ENCODE measurements around the gene KDM4B. TPM values are rescaled to one million over a fixed set of nuclear protein-coding genes. Genes with fewer than 3 reads are reported as not detected.

KDM4B gene
- total and polyA plus RNA-seq, 4 donors: 16.6 to 43.6 (median 28.0) TPM

DNA sequence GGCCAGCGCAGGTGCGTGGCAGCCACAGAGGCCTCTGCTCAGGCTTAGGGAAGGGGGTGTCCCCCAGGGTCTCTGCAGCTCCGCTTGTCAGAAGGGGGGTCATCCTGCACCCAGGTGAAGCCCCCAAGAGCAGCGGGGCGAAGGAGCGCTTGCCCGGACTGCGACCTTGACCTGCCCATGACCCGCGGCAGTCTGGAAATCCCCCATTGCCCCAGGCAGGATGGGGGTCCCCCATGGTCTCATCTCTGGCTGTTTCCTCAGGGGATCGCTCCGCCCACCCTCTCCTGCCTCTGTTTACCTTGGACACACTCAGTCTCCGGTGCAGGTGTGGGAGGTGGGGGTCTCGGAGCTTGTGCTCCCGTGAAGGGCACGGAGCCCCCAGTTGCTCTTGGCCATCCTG lies 82.7 kb downstream of the KDM4B start:
- Histone ChIP-seq H3K27me3 (ENCODE audit: control insufficient read depth, insufficient read depth, low read length) (no peaks in the 10 kb centered on the region), H3K36me3 (ENCODE audit: control insufficient read depth, insufficient read depth, low read length) (peaks cover 87% of the 10 kb centered on the region), H3K4me1 (ENCODE audit: control insufficient read depth, insufficient read depth, low read length) (peaks cover 83% of the 10 kb centered on the region), H3K27ac (ENCODE audit: low read depth, low read length) (no peak overlapping the region), H3K9me3 (ENCODE audit: control insufficient read depth, insufficient read depth, low read length) (no peaks in the 10 kb centered on the region), H3K4me3 (ENCODE audit: low read depth, low read length) (no peak overlapping the region)
- 90% methylated on average over 10 of the region's 16 CpGs for WGBS (ENCODE audit: insufficient coverage)
- no peak for DNase-seq (ENCODE audit: low read depth in 4 of 6, low spot score in 6 of 6)

DNA sequence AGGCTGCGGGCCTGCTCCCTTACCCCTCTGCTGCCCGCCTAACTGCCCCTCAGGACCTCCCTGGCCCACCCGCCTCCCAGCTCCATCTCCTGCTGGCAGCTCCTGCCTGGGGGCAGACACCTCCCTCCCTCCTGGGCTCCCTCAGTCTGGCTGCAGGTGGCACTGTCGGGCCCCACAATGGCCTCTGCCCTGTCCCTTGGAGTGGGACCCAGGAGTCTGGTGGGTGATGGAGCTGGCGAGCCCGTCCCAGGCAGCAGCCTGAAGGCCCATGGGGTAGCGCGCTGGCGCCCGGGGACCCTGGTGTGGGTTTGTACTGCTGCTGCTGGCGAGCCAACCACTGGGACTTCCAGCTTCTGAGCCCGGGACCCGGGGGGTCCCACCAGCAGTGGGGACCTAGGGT lies 83.6 kb downstream of the KDM4B start:
- Histone ChIP-seq H3K9me3 (ENCODE audit: control insufficient read depth, insufficient read depth, low read length) (no peaks in the 10 kb centered on the region), H3K27me3 (ENCODE audit: control insufficient read depth, insufficient read depth, low read length) (no peaks in the 10 kb centered on the region), H3K4me1 (ENCODE audit: control insufficient read depth, insufficient read depth, low read length) (peaks cover 79% of the 10 kb centered on the region), H3K27ac (ENCODE audit: low read depth, low read length) (no peak overlapping the region), H3K4me3 (ENCODE audit: low read depth, low read length) (no peak overlapping the region), H3K36me3 (ENCODE audit: control insufficient read depth, insufficient read depth, low read length) (peaks cover 85% of the 10 kb centered on the region)
- WGBS (ENCODE audit: insufficient coverage): 92% methylated on average over 12 of the region's 13 CpGs
- no peak for DNase-seq (ENCODE audit: low read depth in 4 of 6, low spot score in 6 of 6)

DNA sequence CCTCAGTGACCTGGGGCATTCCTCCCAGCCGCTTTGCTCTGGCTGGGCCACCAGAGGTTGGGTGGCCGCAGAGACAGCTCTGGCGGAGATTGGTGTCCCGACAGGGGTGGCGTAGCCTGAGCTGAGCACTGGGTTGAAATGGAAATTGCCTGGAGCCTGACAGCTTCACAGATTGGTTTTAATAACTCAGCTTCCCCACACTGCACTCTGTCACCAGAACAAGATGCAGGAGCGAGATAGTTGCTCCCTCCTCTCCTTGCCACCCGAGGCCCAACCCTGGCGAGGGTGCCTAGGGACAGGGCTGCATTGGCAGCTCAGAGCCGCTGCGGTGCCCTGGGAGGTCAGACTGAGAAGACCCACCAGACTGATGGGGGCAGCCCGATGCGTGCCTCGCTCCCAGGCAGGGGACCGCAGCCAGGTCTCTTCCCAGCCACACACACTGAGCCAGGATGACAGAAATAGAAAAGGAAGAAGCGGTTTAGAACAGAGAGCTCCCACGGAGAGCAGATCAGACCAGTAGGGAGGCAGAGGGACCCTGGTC lies 84.1 kb downstream of the KDM4B start:
- 83% methylated on average over 9 of the region's 16 CpGs for WGBS (ENCODE audit: insufficient coverage)
- Histone ChIP-seq H3K27me3 (ENCODE audit: control insufficient read depth, insufficient read depth, low read length) (no peaks in the 10 kb centered on the region), H3K27ac (ENCODE audit: low read depth, low read length) (no peak overlapping the region), H3K4me1 (ENCODE audit: control insufficient read depth, insufficient read depth, low read length) (peaks cover 79% of the 10 kb centered on the region), H3K36me3 (ENCODE audit: control insufficient read depth, insufficient read depth, low read length) (peaks cover 85% of the 10 kb centered on the region), H3K4me3 (ENCODE audit: low read depth, low read length) (no peak overlapping the region), H3K9me3 (ENCODE audit: control insufficient read depth, insufficient read depth, low read length) (no peaks in the 10 kb centered on the region)
- DNase-seq (ENCODE audit: low read depth in 4 of 6, low spot score in 6 of 6): no peak

DNA sequence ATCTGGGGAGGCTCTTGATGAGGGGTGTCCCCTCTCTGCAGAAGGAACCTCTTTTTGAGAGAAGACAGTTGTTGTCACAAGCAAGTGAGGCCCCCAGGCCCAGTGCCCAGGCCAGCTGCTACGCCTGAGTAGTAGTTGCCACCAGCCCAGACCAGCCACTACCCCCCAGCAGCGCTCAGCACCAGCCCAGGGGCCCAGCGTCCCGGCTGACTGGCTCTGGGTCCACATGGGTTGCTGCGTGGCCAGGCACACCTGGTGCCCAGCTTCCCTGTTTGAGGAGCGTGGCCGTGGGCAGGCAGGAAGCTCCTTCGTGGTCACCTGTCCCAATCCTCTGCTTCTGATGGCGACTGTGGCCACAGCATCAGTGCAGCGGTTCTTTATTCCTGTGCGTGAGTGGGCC lies 84.7 kb downstream of the KDM4B start:
- no peak overlapping the region for H3K27ac ChIP-seq (ENCODE audit: low read depth, low read length)
- H3K4me1 ChIP-seq (ENCODE audit: control insufficient read depth, insufficient read depth, low read length): peaks cover 79% of the 10 kb centered on the region
- no peak for DNase-seq (ENCODE audit: low read depth in 4 of 6, low spot score in 6 of 6)
- no peak overlapping the region for H3K4me3 ChIP-seq (ENCODE audit: low read depth, low read length)
- peaks cover 82% of the 10 kb centered on the region for H3K36me3 ChIP-seq (ENCODE audit: control insufficient read depth, insufficient read depth, low read length)
- 93% methylated on average over 9 of the region's 11 CpGs for WGBS (ENCODE audit: insufficient coverage)
- no peaks in the 10 kb centered on the region for H3K27me3 ChIP-seq (ENCODE audit: control insufficient read depth, insufficient read depth, low read length)
- H3K9me3 ChIP-seq (ENCODE audit: control insufficient read depth, insufficient read depth, low read length): no peaks in the 10 kb centered on the region

DNA sequence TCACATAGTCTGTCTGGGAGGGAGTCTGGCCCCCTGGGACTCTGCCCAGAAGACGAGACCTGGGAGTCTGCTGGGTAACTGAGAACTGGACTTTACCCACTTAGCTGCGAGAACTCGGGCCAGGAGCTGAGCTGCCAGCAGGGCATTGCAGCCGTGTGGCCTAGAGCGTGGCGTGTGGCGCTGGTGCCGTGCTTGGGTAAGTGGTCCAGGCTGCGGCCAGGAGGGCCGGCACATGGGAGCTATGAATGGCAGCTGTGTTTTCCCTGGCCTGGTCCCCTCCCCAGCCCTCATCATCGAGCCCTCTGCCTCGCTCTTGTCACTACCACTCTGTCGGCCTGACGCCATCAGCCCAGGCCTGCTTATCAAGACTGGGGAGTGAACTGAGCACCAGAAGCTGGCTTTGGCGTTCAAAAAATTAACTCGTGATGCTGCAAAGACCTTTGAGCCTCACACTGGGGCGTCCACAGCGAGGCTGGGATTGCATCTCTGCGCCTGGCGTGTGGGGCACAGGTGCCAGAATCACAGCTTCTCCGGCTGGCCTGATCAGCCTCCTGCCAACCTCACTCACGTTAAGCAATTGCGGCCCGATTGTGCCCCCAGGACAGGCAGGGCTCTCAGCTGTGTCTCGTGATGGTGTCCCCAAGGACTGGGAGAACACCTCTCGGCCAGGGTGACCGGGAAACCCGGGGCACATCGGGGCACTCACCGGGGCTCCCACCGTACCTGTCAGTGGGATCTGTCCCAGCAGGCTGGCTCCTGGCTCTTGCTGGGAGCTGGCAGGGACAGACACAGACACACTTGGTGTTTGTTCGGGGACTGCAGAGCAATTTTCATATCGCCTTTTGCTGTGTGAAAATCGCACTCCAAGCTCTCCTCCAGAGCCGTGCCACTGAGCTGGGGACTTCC lies 85.9 kb downstream of the KDM4B start:
- Histone ChIP-seq H3K36me3 (ENCODE audit: control insufficient read depth, insufficient read depth, low read length) (peaks cover 79% of the 10 kb centered on the region), H3K9me3 (ENCODE audit: control insufficient read depth, insufficient read depth, low read length) (no peaks in the 10 kb centered on the region), H3K27ac (ENCODE audit: low read depth, low read length) (no peak overlapping the region), H3K4me3 (ENCODE audit: low read depth, low read length) (no peak overlapping the region), H3K27me3 (ENCODE audit: control insufficient read depth, insufficient read depth, low read length) (no peaks in the 10 kb centered on the region), H3K4me1 (ENCODE audit: control insufficient read depth, insufficient read depth, low read length) (peaks cover 79% of the 10 kb centered on the region)
- DNase-seq (ENCODE audit: low read depth in 4 of 6, low spot score in 6 of 6): peak in 2 of 6 donors; percentile 52 to 69
- WGBS (ENCODE audit: insufficient coverage): 76% methylated on average over 35 of the region's 35 CpGs

DNA sequence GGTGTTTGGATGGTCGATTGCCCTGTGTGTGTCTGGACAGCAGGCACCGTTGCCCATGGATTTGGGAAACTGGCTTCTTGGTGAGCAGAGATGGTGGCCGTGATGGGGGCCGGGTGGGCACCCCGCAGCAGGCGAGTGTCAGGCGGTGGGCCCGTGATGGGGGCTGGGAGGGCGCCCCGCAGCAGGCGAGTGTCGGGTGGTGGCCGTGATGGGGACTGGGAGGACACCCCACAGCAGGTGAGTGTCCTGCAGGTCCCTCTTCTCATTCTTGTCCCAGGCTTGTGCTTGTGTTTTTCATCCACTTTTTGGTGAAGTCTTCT lies 86.5 kb downstream of the KDM4B start:
- Histone ChIP-seq H3K4me3 (ENCODE audit: low read depth, low read length) (no peak overlapping the region), H3K9me3 (ENCODE audit: control insufficient read depth, insufficient read depth, low read length) (no peaks in the 10 kb centered on the region), H3K36me3 (ENCODE audit: control insufficient read depth, insufficient read depth, low read length) (peaks cover 78% of the 10 kb centered on the region), H3K4me1 (ENCODE audit: control insufficient read depth, insufficient read depth, low read length) (peaks cover 79% of the 10 kb centered on the region), H3K27ac (ENCODE audit: low read depth, low read length) (no peak overlapping the region), H3K27me3 (ENCODE audit: control insufficient read depth, insufficient read depth, low read length) (no peaks in the 10 kb centered on the region)
- no peak for DNase-seq (ENCODE audit: low read depth in 4 of 6, low spot score in 6 of 6)
- 94% methylated on average over 13 of the region's 13 CpGs for WGBS (ENCODE audit: insufficient coverage)

DNA sequence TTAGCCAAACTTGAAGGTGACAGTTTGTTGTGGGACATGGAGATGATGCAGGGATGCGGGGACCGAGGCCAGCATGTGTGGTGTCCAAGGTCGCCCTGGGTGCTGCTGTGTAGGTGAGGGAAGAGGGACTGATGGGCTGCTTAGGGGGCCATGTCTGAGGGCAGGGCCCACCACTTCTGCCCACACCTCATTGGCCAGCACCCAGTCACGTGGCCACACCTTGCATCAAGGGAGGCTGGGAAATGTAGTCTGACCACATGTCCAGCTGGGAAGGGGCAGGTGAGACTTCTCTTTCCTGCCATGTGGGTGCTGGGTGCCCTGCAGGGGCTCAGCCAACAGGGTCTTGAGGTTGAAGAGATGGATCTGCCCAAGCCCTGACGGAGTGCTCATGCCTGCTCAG lies 88.9 kb downstream of the KDM4B start:
- Histone ChIP-seq H3K4me3 (ENCODE audit: low read depth, low read length) (no peak overlapping the region), H3K36me3 (ENCODE audit: control insufficient read depth, insufficient read depth, low read length) (peaks cover 72% of the 10 kb centered on the region), H3K4me1 (ENCODE audit: control insufficient read depth, insufficient read depth, low read length) (peaks cover 68% of the 10 kb centered on the region), H3K9me3 (ENCODE audit: control insufficient read depth, insufficient read depth, low read length) (no peaks in the 10 kb centered on the region), H3K27me3 (ENCODE audit: control insufficient read depth, insufficient read depth, low read length) (no peaks in the 10 kb centered on the region), H3K27ac (ENCODE audit: low read depth, low read length) (no peak overlapping the region)
- DNase-seq (ENCODE audit: low read depth in 4 of 6, low spot score in 6 of 6): peak in 1 of 6 donors; percentile 77
- 88% methylated on average over 3 of the region's 5 CpGs for WGBS (ENCODE audit: insufficient coverage)

DNA sequence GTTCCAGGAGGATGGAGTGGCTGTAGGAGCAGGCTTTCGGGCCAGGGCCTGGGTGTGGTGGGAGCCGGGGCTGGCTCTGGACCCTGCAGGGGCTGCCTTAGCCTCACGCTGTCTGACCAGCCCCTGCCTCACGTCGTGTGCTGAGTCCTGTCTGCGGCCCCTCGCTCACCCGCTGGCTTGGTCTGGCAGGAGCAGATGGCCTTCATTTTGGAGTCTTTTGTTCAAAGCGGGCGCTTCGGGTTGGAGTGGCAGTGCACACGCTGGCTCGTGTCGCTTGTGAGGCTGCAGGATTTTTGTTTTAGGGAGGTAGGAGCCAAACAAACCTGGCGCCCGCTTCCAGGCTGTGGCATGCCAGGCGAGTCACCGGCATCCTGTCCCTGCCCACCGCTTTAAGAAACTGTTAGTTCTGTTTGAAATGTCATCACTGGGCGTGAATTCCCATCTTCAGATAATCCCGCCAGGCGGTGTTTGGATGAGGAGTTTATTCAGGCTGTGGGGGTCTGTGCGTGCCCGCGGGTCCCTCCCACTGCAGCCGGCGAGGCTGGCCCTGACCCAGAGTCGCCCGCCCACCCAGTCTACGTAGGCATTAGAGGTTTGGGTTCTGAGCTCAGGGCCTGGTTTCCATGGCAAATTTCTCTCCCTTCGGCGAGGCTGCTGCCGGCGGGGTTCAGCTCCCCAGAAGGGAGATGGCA lies 89.8 kb downstream of the KDM4B start:
- no peaks in the 10 kb centered on the region for H3K27me3 ChIP-seq (ENCODE audit: control insufficient read depth, insufficient read depth, low read length)
- H3K4me3 ChIP-seq (ENCODE audit: low read depth, low read length): no peak overlapping the region
- peaks cover 68% of the 10 kb centered on the region for H3K36me3 ChIP-seq (ENCODE audit: control insufficient read depth, insufficient read depth, low read length)
- peak in 2 of 6 donors; percentile 87 to 91 for DNase-seq (ENCODE audit: low read depth in 4 of 6, low spot score in 6 of 6)
- H3K4me1 ChIP-seq (ENCODE audit: control insufficient read depth, insufficient read depth, low read length): peaks cover 62% of the 10 kb centered on the region
- H3K9me3 ChIP-seq (ENCODE audit: control insufficient read depth, insufficient read depth, low read length): no peaks in the 10 kb centered on the region
- peak overlapping the region; percentile 8 for H3K27ac ChIP-seq (ENCODE audit: low read depth, low read length)
- 18% methylated on average over 32 of the region's 34 CpGs for WGBS (ENCODE audit: insufficient coverage)

DNA sequence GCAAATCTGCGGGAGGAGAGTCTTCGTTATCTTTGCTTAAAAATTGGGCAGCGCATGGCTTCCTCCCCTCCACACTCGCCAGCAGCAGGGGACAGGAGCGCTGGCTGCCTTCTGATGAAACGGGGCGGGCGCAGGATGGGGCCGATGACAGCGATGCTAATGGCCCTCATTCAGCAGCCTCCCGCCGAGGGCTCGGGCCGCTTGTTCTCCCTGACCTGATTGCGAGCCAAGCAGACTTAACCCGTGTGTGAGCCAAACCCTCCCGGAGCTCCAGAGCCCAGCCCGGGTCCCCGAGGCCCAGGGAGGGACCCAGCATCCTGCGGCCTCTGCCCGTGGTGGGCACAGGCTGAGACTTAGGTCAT lies 90.3 kb downstream of the KDM4B start:
- H3K36me3 ChIP-seq (ENCODE audit: control insufficient read depth, insufficient read depth, low read length): peaks cover 69% of the 10 kb centered on the region
- no peaks in the 10 kb centered on the region for H3K27me3 ChIP-seq (ENCODE audit: control insufficient read depth, insufficient read depth, low read length)
- no peak overlapping the region for H3K4me3 ChIP-seq (ENCODE audit: low read depth, low read length)
- no peak for DNase-seq (ENCODE audit: low read depth in 4 of 6, low spot score in 6 of 6)
- 20% methylated on average over 20 of the region's 21 CpGs for WGBS (ENCODE audit: insufficient coverage)
- peak overlapping the region; percentile 8 for H3K27ac ChIP-seq (ENCODE audit: low read depth, low read length)
- H3K4me1 ChIP-seq (ENCODE audit: control insufficient read depth, insufficient read depth, low read length): peaks cover 62% of the 10 kb centered on the region
- H3K9me3 ChIP-seq (ENCODE audit: control insufficient read depth, insufficient read depth, low read length): no peaks in the 10 kb centered on the region
